HL-60/S4 (cell line): Measurements from ENCODE around the gene TSPOAP1.

Experiments used
- in situ Hi-C: fragments of 300-500 bp; cut with MboI; formaldehyde crosslinking; loops from 2 replicates; pipeline ENCODE4 v1.14.3; 2022; ENCODE audit warnings: low sequenced_read_pairs

The TSPOAP1 gene

GRCh38 chr17:58318627-58319172 is 9.9 kb downstream of the TSPOAP1 start:
- in situ Hi-C loops: loop anchor here (10.0 kb wide), 1 partner anchor 126 kb away; no protein-coding TSS in a partner anchor

GRCh38 chr17:58318065-58318481 is 10.5 kb downstream of the TSPOAP1 start:
- in situ Hi-C loops: loop anchor here (10.0 kb wide), 1 partner anchor 127 kb away; no protein-coding TSS in a partner anchor

DNA sequence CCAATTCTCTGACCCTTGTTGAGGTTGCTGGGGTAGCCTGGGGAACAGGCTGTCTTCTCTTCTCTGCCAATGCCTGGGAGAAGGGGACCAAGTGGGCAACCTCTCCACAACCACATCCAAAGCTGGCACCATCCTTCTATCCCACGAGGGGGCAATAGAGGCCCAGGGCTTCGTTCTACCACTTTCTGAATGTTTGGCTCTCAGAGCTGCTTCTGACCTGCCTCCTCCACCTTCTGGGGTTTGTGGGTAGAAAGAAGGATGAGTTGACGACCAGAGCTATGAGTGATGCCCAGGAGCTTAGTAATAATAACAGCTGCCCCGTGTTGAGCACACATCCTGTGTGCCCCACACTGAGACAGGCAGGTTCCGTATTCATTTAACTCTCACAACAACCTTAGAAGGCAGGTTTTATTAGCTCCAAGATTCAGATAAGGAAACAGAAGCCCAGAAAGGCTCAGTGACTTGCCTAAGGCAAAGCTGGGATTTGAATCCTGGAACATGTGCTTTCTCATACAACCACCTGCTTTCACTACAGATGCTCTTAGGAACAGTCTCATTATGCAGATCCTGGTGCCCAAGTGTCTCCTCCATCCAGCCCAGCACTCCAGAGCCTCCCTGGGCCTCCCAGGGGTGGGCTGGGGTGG is 11.1 kb downstream of the TSPOAP1 start:
- in situ Hi-C loops: loop anchor here (10.0 kb wide), 1 partner anchor 127 kb away; no protein-coding TSS in a partner anchor

GRCh38 chr17:58316260-58316960 is 12.2 kb downstream of the TSPOAP1 start:
- in situ Hi-C loops: loop anchor here (10.0 kb wide), 1 partner anchor 128 kb away; no protein-coding TSS in a partner anchor

GRCh38 chr17:58315750-58316149 is 12.8 kb downstream of the TSPOAP1 start:
- in situ Hi-C loops: loop anchor here (10.0 kb wide), 1 partner anchor 129 kb away; no protein-coding TSS in a partner anchor

DNA sequence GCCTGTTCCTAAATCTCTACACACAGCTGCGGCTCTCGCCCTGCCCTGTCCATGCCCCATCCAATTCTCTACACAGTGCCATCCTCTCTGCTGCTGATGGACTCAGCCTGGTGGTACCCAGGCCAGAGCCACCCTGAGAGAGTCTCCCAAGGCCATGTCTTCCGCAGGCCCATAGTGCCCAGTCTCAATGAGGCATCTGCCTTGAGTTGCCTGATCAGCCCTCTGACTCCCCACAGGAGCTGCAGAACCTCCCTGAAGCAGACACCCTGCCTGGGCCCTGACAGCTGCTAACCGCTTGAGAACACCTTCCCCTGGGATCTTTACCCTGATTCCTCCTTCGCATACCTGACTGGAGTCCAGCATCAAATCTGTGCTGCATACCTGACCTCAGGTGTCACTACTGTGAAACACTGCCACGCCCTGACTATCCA is 13.3 kb downstream of the TSPOAP1 start:
- in situ Hi-C loops: loop anchor here (10.0 kb wide), 1 partner anchor 130 kb away; no protein-coding TSS in a partner anchor

DNA sequence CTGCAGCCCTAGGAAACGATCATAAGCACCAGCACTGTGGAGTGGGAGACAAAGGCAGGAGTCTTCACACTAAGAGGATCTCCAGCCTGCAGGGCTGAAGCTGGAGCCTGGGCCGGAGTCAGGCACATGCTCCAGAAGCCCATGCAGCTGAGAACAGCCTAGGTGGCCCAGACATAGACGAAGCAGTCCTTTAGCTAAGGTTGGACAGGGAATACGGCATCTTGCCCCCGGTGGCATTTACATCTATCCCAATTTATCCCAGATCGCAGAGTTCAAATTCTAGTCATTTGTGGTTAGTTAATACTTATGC is 13.9 kb downstream of the TSPOAP1 start:
- in situ Hi-C loops: loop anchor here (10.0 kb wide), 1 partner anchor 130 kb away; no protein-coding TSS in a partner anchor

DNA sequence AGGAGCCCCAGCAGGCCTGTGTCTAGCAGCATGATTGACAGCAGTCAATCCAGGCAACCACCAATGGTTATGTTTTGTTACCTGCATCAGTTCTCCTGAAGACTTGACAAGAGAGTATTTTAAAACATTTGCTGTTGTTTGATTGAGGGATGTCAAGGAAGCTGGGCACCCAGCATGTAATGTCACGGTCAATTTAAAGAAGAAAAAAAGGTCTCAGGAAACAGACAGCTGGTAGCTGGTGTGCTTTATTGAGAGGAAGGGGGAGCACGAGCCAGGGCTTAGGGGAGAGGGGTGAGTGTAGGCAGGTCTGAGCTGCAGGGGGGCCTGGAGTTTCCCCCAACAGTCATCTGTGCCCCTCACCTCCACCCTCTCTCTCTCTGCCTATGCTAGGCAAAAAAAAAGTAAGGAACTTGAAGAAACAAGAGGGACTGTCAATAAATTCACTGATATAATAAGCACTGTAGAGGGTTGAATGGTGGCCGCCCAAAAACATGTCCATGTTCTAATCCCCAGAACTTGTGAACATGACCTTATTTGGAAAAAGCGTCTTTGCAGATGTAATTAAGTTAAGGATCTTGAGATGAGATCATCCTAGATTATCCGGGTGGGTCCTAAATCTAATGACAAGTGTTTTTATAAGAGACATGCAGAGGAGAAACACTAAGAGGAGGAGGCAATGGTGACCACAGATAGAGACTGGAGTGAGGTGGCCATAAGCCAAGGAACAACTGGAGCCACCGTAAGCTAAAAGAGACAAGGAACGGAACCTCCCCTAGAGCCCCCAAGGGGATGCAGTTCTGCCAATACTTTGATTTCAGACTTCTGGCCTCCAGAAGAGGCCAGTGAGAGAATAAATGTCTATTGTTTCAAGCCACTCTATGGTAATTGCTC is 14.5 kb downstream of the TSPOAP1 start:
- in situ Hi-C loops: loop anchor here (10.0 kb wide), 1 partner anchor 131 kb away; no protein-coding TSS in a partner anchor

DNA sequence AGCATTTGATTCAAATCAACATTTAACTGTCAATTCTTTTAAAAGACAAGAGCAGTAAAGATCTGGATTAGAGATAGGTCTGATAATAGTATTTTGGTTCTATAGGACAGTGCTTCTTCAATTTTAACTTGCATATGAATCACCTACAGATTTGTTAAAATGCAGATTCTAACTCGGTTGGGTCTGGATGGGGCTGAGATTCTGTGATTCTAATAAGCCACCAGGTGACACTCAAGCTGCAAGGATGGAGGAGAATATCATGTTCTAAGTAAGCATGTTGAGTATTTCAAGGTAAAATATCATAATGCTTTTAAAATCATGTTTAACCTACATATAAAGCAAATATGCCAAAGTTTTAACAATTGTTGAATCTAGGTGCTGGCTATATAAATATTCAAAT is 15.8 kb downstream of the TSPOAP1 start:
- in situ Hi-C loops: loop anchor here (10.0 kb wide), 1 partner anchor 132 kb away; no protein-coding TSS in a partner anchor

- in situ Hi-C loops: loop anchor here (10.0 kb wide), 1 partner anchor 133 kb away; no protein-coding TSS in a partner anchor
Measured at GRCh38 chr17:58312021-58312630, 16.5 kb downstream of the TSPOAP1 start.

DNA sequence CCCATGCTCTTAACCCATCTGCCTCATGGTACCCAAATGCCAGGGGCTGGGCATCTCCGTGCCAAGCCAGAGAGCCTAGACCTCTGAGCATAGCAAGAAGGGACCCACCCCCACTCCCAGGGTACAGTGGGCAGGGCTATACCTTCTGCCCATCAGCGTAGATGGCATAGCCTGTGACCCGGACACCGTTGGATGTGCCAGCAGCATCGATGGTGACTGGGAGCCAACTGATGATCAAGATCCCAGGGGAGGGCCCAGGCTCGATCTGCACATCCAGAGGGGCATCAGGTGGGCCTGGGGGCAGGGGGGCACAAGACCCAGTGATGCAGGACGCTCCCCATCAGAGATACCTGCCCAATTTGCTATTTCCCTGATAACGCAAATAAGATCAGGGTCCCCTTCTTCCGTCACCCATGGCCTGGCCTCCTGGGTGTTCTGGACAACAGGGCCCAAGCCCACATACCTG is 17.1 kb downstream of the TSPOAP1 start:
- in situ Hi-C loops: loop anchor here (10.0 kb wide), 1 partner anchor 133 kb away; no protein-coding TSS in a partner anchor

DNA sequence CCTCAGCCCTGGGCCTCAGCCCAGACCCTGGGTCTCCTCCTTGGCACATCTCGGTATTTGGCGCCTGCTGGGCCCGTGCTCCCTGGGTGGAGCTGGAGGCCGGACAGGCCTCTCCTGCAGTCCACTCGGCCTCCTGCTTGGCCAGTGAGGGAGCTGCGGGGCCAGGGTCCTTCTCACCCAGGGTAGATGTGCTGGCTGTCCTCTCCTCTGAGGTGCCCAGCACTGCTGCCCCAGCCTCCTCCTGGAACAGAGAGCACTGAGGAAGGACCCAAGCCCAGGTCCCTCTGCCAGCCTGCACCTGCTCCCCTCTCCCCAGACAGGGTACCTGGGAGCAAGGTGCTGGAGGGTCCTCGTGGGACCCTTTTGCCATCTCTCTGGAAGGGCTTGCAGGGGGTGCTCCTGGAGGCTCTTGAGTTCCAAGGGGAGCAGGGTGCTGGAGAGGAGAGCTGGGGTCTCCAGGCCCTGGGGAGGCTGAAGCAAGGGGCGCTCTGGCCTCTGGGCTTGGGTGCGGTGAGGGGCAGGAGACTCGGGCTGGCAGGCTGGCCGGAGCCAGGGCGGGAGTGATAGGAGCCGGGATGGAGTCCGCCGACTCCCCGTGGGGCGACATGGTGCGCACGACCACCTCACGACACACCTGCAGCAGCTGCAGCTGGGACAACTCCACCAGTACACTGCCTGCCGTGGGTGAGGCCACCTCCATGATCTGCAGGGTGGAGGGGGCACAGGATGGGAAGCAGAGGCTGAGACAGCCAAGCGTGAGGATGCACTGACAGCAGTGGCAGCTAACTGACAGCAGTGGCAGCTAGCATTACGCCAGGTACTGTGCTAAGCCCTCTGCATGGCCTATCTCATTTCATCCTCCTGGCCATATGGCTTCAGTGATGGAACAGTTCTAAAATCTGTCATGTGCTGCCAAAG is 17.8 kb downstream of the TSPOAP1 start:
- in situ Hi-C loops: loop anchor here (10.0 kb wide), 1 partner anchor 134 kb away; no protein-coding TSS in a partner anchor

DNA sequence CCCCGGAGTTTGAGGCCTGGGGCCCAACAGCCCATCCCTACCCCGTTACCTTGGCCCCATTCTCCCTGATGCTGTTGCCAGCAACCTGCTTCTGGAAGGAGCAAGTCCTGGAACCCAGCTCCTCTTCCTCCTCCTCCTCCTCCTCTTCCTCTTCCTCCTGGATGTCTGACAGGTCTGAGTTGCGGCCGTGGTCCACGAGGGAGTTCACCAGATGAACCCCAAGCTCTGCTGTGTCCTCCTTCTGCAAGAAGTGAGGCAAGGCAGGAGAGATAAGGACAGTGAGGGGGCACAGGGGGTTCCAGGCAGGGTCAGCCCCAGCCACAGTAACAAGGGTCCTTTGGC is 18.7 kb downstream of the TSPOAP1 start:
- in situ Hi-C loops: loop anchor here (10.0 kb wide), 1 partner anchor 135 kb away; no protein-coding TSS in a partner anchor

- in situ Hi-C loops: no loop called here
Measured at GRCh38 chr17:58308985-58309917, 19.3 kb downstream of the TSPOAP1 start.

DNA sequence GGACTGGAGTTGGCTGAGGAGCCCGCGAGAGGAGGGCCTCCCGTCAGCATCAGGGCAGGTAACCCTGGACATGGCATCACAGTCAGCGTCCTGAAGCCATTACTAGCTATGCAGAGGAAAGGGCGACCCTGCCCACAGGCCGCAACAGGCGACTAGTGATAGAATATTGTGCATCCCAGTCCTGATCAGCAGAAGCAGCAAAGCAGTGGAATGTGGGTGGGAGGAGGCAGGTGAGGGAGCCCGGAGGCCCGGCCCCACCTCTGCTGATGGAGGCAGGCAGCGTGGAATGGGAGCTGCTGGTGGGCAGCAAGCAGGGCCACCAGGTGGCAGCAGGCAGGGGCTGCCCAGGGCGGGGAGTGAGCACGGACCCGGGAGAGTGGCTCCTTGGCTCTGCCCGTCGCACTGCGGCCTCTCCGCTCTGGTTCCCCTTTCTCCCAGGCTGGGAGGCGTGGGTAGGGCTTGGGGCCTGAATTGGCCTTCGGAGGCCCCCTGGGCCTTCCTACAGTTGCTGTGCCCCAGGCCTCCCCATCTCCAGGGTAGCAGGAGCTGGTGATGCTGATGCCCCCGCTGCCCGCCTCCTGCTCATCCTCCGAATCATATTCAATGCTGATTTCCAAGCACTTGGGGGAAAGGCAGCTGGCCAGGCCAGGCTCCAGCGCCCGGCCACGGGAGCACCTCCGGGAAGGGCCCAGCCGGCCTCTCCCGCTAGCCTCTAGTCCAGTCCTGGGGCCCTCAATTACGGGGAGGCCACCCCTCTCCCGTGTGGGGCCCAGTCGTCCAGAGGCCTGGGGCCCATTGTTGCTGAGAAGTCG is 20.2 kb downstream of the TSPOAP1 start:
- in situ Hi-C loops: no loop called here

DNA sequence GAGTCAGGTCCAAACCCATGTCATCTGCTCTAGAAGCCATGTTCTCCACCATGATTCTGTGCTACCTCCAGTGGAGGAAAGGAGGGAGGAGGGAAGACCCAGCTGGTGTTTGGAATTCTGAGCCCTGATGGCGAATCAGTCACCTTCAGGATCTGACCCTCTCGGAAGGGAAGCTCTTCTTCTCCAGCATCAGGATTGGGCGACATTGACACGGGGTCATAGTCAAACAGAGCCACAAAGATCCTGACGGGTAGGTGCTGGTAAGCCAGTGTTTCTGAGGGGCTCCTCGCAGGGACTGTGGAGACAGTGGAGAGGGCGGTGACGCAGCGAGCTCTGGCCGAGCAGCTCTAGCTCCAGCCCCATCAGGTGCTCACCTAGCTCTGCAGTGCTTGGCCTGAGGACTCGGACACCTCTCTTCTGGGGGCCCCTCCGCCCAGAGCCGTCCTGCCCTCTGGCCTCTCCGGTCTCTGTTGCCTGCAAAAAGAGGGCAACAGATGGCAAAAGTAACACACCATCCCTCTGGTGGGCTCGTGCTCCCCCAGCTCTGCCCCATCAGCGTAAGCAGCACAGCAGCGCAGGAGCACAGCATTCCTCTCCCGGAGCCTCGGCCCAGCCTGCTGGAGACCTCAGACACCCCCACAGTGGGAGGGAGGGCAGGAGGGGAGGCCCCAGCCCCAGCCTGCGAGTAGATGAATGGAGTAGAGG is 21.0 kb downstream of the TSPOAP1 start:
- in situ Hi-C loops: no loop called here
